ENCODE measurements around the gene TBC1D3L. TPM values are rescaled to one million over a fixed set of nuclear protein-coding genes. Genes with fewer than 3 reads are reported as not detected.
"Not testable (repeated sequence)": the region's sequence is repeated elsewhere in the genome, so short reads cannot be mapped to it uniquely, and the experiment has no call there.

Gene TBC1D3L
- total RNA-seq: 19.7 TPM

DNA sequence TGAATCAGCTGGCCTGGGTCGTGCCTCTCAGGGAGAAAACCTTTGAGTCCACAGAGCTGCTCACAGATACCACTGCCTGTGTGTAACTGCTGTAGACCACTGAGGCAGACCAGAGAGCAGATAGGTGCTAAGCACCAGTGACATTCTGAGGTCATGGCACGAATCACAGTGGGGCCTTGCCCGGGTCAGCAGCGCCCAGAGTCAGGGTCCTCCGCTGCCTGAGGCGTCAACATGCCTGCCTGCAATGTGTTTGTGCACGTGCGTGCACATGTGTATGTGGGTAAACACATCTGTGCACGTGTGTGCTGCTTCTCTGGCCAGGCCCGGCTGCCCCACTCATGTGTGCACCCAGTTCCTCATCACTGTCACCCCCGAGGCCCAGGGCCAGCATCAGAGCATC, at the start of gene TBC1D3L:
Gene TBC1D3L, minus strand, starts transcription at position 101 of the 400 bp plus-strand sequence. CDS start 1,540 bp downstream, outside the sequence.
- not testable (repeated sequence) for DNase-seq (ENCODE audit: low spot score)

DNA sequence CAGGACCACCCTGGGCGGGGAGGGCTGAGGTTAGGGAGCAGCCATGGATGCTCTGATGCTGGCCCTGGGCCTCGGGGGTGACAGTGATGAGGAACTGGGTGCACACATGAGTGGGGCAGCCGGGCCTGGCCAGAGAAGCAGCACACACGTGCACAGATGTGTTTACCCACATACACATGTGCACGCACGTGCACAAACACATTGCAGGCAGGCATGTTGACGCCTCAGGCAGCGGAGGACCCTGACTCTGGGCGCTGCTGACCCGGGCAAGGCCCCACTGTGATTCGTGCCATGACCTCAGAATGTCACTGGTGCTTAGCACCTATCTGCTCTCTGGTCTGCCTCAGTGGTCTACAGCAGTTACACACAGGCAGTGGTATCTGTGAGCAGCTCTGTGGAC, 14.8 kb upstream of the TBC1D3L start, which contains the start of gene TBC1D3D:
Gene TBC1D3D, plus strand, starts transcription at position 301 of the 400 bp plus-strand sequence. CDS start 1,585 bp downstream, outside the sequence.
- DNase-seq (ENCODE audit: low spot score): not testable (repeated sequence)

Other genes with a start within 250 kb of the TBC1D3L start
- gene HNF1B, start 244.0 kb downstream of the TBC1D3L start, total RNA-seq: 142 TPM
- not detected for gene TBC1D3K, start 64.6 kb downstream of the TBC1D3L start, total RNA-seq
- gene TBC1D3D, start 14.9 kb upstream of the TBC1D3L start, total RNA-seq: 0.58 TPM
- not detected for gene TBC1D3C, start 79.6 kb upstream of the TBC1D3L start, total RNA-seq
- gene TBC1D3E, start 138.9 kb upstream of the TBC1D3L start, total RNA-seq: not detected
- not detected for gene TBC1D3, start 203.5 kb upstream of the TBC1D3L start, total RNA-seq

All from mucosa of gallbladder (tissue), 1 donor.